Posterior vena cava (tissue), 2 donors: ENCODE results near the gene C4BPB. TPM values are rescaled to one million over a fixed set of nuclear protein-coding genes. Genes with fewer than 3 reads are reported as not detected.

Source experiments
- DNase-seq: peaks from one replicate; pipeline ENCODE4 v3.0.0-alpha.2; 2020; ENCODE audit warnings: low spot score
- intact Hi-C, 2 donors: fragments of 100-400 bp; cut with DNase I; formaldehyde crosslinking; loops; one replicate each; pipeline versions ENCODE4 v1.14.1 to v1.14.2; 2022 to 2023
- total RNA-seq, 2 donors: library from RNA; stranded (reverse); fragmentation: NEBNext Ultra II Directional; extraction: Animal tissue kit (Norgen Biotek cat#: 25700); gene quantifications; one replicate each; pipeline ENCODE4 v1.2.1, GENCODE V29; 2021
- donor health status: DM: yes; HTN: yes; CAD: no.
- donor health status: DM: yes; HTN: yes; CAD: no.

C4BPB gene
- total RNA-seq, 2 donors from 2014 or later = 0.43 to 3.3 TPM

DNA sequence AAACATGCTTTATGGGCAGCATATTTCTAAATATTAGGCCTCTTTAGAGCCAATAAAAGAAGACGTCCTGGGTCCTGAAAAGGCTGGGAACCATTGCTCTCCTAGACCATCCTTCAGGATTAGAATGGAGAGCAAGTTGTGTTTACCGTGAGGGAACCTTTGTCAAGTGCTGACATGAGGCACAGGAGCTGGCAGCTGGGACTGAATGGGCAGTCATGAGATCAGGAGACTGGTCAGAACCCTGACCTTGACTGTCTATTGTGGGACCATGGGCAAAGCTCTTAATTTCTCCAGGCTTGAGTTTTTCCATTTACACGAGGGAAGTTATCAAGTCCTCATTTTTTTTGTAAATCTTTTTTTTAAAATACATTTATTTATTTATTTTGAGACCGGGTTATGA, 30.4 kb upstream of the C4BPB start:
- DNase-seq = no peak
- intact Hi-C loops = loop anchor here (5.0 to 10.0 kb wide), 2 partner anchors 767 to 1081 kb away; no protein-coding TSS in a partner anchor

DNA sequence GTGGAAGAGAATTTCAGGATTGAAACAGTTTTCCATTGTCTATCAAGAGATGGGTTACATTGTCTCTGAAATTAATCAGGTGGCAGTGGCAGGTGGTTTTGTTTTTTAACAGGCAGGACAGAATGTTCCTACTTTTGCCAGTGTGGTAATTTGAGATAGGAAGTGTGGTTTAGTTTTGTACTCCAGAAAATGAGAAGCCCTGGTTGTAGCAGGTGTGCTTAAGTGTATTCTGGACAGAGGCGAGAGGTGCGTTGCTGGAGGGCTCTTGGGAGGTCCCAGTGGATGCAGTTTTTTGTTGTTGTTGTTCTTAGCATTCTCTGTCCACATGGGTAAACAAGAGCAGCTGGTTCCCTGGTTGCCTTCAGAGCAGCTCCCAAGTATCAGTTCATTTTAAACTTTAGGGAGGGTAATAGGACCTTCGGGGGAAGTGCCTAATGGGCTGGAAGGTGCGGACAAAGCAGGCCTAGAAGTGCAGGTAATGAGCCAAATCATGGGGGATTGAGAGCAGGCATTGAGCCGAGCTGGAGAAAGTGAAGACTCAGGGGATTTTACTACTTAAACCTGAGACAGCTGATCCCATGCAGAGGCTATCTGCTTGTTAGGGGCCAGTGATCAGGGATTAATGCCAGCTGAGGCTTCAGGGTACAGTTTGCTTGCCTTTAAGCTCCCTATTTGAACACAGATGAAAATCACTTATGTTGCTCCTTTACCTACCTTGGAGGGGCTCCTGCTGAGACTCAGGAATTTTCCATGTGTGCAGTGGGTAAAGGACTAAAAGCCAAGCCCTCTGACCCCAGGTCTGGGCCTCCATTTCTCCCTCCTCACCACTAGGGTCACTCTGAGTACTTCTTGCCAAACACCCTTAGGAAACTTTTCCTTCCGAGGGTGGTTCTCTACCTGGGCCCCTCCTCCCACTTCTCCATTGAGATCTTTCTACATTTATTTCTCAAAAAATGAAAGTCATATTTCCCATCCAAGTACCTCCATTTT, 29.5 kb upstream of the C4BPB start:
- DNase-seq = no peak
- intact Hi-C loops = loop anchor here (5.0 to 10.0 kb wide), 2 partner anchors 766 to 1082 kb away; no protein-coding TSS in a partner anchor

DNA sequence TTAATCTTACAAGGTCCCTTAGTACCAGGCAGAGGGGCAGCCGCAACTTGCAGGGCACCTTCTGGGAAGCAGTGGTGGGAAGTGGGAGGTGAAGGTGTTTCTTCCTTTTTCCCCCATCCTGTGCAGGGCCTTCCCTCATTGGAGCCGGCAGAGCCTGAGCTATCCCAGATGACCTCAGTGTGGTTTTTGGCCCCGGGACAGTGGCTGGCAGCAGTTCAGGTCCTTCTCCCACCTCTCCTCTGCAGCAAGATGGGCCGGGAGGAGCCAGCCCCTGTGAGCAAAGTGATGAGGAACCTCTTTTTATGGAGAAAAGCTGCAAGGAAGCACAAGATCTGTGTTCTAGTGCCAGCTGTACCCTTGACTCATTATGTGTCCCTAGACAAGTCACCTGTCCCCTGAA, 28.8 kb upstream of the C4BPB start:
- DNase-seq = no peak
- intact Hi-C loops = loop anchor here (5.0 to 10.0 kb wide), 2 partner anchors 765 to 1083 kb away; no protein-coding TSS in a partner anchor

DNA sequence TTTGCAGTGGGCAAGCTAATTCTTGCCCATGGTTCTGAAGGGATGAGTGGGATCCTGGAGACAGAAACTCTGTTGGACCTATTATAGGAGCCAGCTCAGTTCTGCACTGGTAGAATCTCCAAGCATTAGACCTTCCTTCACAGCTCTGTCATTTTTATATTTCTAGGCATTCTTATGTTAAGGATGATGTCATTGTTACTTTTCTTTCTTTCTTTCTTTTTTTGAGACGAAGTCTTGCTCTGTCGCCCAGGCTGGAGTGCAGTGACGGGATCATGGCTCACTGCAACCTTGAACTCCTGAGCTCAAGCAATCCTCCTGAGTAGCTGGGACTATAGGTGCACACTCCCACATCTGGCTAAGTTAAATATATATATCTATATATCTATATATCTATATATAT, 28.1 kb upstream of the C4BPB start:
- no peak for DNase-seq
- intact Hi-C loops = no loop called here

DNA sequence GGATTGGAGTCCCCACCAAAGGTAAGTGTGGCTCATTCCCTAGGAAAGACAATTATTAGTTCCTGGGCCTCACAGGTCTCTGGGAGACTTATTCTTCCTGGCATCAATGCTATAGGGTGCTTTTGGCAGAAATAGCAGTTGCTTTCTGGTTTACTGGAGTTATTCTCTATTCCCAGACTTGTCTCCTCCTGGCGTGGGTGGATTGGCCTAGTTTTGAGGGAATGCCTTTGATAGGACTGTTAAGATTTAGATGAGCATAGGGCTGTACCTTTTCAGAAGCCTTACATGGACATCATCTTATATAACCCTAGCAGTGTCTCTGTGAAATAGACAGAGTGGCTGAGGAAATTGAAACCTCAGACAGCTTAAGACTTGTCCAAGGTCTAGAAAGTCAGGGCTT, 26.6 kb upstream of the C4BPB start:
- intact Hi-C loops = no loop called here
- no peak for DNase-seq

DNA sequence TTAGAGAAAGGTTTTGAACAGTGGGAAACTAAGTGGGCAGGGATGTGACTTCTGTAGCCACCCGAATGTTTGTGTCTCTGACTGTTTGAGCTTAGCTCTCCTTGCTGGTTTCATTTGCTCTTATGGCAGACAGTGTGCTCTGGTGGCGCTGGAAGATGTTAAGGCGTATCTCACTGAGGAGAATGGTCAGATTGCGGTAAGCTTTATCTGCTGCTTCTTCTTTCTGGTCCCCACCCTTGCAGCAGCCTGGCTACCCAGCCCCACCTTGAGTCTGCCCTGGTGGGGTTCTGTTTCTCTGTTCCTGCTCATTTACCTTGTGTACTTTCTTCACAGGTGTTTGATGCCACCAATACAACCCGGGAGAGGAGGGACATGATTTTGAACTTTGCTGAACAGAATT, 25.6 kb upstream of the C4BPB start:
- no peak for DNase-seq
- intact Hi-C loops = no loop called here

DNA sequence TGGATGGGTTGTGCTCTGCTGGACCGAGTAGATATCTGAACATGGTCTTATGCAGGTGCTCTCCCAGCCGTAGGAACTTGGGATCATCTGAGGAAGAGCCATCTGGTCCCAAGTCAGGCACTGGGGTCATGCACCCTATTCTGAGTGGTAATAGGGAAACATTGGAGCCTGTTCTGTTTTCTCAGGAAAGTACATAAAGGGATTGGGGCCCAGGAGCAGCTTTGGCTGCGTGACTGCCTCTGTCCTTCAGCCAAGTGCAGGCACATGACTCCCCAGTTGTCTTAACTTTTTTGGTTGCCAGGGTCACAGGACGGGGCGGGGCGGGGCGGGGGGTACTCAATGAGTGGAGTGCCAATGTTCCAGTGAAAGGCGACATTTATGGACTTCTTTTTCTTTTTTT, 24.1 kb upstream of the C4BPB start:
- intact Hi-C loops = no loop called here
- no peak for DNase-seq

DNA sequence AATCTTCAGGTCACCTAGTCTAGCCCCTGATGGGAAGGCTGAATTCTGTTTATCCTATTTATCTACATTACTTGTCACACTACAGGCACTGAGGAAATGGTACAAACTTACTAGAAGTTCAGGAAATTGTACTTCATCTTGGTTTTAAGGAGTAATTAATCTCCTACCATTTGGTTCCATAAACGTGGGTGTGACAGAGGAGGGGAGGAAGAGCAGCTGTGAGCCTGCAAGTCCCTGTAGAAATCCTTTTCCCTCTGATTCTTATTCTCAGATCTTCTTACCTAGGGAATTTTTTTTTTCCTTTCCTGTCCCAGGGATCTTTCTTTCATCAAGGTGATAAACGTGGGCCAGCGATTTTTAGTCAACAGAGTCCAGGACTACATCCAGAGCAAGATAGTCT, 21.5 kb upstream of the C4BPB start:
- intact Hi-C loops = no loop called here
- no peak for DNase-seq

DNA sequence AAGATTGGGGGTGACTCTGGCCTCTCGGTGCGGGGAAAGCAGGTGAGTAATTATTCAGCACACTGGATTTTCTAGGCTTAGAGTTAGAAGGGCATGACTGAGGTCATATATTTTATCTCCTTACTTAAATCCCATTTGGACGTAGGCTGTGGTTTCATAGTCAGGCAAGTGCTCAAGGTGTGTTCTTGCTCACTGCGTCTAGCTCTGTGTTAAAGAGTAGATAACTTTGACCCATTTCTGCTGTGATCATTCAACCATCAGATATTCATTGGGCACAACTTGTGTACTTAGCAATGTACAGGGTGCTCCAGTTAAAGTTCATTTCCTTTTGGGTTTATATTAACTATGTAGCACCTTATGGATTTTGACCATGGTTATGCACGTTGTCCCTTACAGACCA, 21.0 kb upstream of the C4BPB start:
- DNase-seq = no peak
- intact Hi-C loops = no loop called here

DNA sequence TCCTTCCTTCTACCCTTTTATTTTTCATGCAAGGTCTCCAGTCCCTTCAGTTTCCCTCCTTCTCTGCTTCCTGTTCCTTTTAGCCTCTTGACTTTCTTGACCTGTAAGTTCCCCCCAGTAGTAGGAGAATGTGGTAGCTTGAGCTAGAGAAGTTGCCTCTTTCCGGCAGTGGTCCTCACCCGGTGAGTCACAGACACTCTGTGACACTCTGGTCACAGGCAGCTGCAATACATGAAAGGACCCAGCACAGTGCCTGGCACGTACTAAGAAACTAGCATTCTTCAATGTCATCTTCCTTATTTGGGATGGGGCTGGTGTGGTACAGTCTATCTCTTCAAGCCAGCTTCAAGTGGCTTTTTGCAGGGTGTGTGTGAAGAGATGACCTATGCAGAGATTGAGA, 19.6 kb upstream of the C4BPB start:
- no peak for DNase-seq
- intact Hi-C loops = no loop called here

DNA sequence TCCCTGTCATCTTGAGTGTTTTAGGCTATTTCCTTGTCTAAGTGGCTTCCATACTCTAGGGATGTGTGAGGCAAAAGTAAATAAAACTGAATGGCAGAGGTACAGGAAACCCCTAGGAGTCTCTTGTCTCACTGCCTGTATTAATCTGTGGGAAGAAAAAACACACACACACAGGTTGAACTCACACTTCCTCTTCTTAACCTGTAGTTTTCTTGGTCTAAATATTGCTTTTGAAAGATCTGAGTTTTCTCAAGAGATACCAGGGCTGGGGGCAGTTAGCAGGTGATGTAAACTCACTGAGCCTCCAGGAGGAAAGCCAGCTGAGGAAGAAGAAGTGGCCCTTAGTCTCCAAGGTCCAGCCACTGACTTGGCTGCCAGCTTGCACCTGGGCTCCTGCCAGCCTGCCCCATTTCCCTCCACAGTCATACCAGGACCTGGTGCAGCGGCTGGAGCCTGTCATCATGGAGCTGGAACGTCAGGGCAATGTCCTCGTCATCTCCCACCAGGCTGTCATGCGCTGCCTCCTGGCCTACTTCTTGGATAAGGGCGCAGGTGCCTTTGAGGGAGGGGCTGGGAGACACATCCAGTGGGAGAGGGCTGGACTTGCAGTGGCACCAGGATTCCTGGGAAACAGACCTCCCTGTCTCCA, 18.7 kb upstream of the C4BPB start:
- intact Hi-C loops = no loop called here
- no peak for DNase-seq

DNA sequence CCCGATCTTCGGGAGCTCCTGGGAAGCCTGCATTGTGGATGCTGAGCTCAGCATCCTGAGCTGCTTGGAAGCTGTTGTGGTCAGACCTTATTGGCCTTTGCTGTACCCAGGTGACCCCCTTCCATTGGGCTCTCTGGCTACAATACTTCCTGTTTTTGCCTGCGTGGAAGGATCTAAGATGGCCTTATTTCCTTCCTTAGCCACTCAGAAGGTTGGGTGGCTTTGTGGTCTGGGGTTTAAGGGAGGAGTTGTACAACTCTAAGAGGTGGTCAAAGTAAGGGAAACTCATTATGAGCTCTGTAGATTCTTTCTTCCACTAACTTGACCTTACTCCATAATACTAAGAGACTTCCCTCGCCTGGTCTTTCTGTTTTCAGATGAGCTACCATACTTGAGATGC, 17.8 kb upstream of the C4BPB start:
- no peak for DNase-seq
- intact Hi-C loops = no loop called here

DNA sequence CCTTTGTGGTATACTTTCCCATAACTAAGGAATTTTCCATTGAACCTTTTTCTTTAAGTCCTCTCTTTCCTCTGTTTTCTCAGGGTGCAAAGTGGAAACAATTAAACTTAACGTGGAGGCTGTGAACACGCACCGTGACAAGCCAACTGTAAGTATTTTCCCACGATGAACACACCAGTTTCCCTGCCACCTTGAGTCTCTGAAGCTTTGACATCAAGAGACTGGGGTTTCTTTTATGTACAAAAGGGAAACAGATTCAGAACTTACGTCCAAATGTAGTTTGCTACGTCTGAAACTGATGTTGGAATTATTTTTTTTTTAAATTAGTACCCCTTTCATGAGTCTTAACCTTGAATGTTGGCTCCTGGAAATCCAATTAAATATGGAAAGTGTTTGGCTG, 17.2 kb upstream of the C4BPB start:
- no peak for DNase-seq
- intact Hi-C loops = no loop called here

DNA sequence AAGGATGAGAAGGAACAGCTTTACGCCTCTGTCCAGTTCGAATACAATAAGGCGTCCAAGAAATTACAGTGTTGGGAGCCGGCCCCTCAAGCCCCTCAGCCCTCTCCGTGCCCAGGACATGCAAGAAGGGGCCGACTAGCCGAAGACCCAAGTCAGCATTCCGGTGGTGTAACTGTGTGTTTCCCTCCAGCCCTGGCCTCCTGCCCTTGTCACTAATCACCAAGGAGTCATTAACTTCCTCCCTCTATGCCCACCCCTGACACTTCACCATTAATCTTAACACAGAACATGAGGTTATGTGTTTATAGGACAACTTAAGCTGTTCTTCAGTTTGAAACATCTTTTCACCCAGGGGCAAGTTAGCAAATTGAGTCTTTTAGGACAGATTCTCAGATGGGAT, 16.4 kb upstream of the C4BPB start:
- no peak for DNase-seq
- intact Hi-C loops = no loop called here

DNA sequence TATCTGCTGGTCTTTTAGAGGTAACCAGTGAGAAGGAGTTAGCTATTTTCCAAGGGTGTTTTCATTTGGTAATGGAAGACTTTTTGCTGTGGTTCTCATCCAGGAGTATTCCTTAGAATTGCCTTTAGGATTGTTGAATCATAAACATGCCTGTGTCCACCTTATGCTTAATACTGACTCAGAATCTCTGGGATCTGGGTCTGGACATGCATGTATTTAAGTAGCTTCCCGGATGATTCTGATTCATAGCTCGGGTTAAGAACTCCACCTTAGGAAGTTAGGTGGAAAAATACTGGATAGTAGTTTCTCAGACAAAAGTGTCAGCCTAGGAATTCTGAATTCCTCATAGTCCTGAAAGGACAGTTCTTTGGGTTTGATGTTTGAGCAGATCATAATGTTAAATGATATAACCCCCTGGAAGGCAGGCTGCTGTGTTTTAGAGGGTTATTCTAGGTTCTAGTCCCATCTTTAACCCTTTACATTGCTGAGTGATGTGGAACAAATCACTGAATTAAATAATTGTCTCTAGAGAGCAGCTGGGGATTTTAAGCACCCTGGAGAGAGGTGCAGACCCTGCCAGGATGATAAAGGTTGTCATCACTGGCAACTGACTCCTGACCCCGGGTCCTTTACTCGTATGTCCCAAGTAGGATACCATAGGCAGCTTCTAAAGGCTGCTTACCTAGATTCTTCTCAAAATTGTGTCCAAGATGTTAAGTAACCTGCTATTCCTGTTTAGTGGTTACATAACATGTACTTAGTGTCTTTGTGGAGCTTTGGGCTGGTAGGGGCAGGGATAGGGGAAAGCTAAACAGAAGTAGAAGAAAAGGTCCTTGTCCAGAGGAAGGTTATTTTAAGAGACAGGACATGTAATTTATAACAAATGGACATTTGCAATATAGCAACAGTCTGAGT, 14.5 kb upstream of the C4BPB start:
- intact Hi-C loops = no loop called here
- no peak for DNase-seq

DNA sequence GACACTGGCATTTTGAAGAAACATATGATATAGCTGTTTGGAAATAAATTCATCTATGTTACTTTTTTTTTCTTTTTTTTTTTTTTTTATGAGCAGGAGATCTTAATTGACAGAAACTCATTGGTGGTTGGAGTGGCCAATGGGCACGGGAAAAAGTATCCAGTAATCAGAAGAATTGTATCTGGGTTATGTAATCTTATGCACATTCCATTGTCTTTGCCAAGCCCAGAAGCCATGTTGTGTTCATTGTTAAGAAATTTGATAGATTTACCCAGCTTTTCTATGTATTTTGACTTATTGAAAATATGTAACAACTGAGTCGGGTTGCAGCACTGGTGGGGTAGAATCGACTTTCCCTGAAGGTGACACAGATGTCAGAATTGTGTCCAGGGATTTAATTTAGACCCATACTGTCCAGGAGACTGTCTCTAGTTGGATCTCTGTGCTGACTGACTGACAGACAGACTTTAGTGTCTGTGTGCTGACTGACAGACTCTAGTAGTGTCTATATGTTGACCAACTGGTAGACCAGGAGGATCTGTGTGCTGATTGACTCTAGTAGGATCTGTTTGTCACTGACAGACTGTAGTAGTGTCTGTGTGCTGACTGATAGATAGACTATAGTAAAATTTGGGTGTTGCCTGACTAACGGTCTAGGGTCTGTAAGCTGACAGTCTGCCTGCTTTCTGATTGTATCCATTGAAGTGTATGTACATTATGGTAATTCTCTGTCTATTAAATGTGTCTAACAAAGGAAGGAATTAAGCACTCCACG, 12.3 kb upstream of the C4BPB start:
- DNase-seq = no peak
- intact Hi-C loops = no loop called here

DNA sequence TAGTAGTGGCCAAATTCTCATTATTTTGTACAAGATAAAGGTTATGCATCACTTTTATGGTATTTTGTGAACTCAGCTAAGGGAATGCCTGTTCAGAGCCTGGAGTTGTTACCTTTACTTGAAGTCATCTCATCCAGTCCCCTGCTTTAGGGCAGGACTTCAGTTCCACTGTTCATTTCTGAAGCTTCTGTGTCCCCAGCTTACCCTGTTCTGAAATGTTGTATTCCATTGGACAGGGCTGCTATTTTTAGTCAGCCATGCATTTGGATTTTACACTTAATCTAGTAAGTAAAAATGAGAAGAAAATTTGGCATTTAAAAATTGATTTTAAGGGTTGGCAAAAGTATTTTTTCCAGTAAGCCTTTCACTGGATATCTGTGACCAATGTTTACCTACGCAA, 11.6 kb upstream of the C4BPB start:
- intact Hi-C loops = no loop called here
- DNase-seq = no peak

DNA sequence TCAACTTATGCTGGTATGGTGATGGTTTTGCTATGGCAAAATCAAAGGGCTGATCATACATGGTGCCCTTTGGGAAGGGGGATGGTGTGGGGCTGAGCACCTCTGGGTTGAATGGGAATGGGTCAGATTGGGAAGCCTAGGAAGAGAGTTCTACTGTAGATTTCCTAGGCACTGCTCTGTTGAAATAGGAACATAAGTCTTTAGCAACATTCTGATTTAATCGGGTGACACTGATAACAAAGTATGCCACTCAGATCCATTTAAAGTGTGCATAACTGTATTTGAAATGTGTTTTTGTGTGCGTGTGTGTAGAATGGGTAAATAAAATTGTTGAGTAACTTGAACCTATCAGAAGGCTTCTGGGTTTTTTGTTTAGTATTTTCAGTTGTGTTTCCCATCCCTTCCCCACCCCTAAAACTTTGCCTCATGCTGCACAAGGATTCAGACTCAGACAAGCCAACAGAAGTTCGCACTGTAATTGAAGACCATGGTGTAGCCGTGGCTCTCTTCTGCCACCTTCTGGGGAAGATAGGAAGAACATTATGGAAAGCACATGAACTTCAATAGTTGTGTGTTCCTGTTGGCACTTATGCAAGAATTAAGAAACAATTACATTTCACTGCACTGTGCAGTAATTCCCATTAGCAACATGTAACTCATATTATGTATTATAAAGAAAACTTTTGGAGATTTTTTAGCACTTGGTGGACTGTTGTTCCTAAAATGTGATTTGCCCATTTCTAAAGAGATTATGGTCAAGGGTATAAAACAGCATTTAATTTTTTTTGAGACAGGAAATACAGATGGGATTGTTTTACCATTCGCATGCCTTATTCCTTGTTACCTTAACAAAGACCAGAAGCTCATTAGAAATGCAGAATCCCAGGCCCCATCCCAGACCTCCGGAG, 10.9 kb upstream of the C4BPB start:
- no peak for DNase-seq
- intact Hi-C loops = no loop called here
